NCI-H2196 treated with DMSO at 0.1 percent for 48 hours (cell line): Measurements from ENCODE around the gene TRPM1.

Experiments used
- DNase-seq: peaks from one replicate; lab custom pipeline; 2025; ENCODE audit not compliant: unreplicated experiment; lab: John Stamatoyannopoulos, UW

The TRPM1 gene

GRCh38 chr15:30984118-30984517 lies 117.4 kb downstream of the TRPM1 start:
- DNase-seq, result no peak

GRCh38 chr15:30979457-30979856 lies 122.1 kb downstream of the TRPM1 start:
- no peak for DNase-seq

GRCh38 chr15:30978328-30978727 lies 123.2 kb downstream of the TRPM1 start:
- DNase-seq, result no peak

GRCh38 chr15:30974112-30974511 lies 127.4 kb downstream of the TRPM1 start:
- DNase-seq, result no peak

- no peak for DNase-seq
Observed at GRCh38 chr15:30973379-30973778, 128.1 kb downstream of the TRPM1 start.

- no peak for DNase-seq
Observed at GRCh38 chr15:30969724-30970123, 131.8 kb downstream of the TRPM1 start.

GRCh38 chr15:30963681-30964080 lies 137.8 kb downstream of the TRPM1 start:
- DNase-seq, result no peak

GRCh38 chr15:30962659-30963058 lies 138.9 kb downstream of the TRPM1 start:
- DNase-seq, result no peak

GRCh38 chr15:30962079-30962478 lies 139.4 kb downstream of the TRPM1 start:
- no peak for DNase-seq

- no peak for DNase-seq
Observed at GRCh38 chr15:30958219-30958618, 143.3 kb downstream of the TRPM1 start.

- DNase-seq, result no peak
Observed at GRCh38 chr15:30956216-30957124, 145.1 kb downstream of the TRPM1 start.

GRCh38 chr15:30954674-30955073 lies 146.9 kb downstream of the TRPM1 start:
- no peak for DNase-seq

GRCh38 chr15:30953731-30954378 lies 147.7 kb downstream of the TRPM1 start:
- DNase-seq, result no peak

GRCh38 chr15:30953183-30953582 lies 148.3 kb downstream of the TRPM1 start:
- no peak for DNase-seq
